ENCODE results near the gene DISP3.

The DISP3 gene

GRCh38 chr1:11461531-11462137, 17.3 kb upstream of the DISP3 start:
- DNase-seq (ENCODE audit: low spot score) = no peak

DNA sequence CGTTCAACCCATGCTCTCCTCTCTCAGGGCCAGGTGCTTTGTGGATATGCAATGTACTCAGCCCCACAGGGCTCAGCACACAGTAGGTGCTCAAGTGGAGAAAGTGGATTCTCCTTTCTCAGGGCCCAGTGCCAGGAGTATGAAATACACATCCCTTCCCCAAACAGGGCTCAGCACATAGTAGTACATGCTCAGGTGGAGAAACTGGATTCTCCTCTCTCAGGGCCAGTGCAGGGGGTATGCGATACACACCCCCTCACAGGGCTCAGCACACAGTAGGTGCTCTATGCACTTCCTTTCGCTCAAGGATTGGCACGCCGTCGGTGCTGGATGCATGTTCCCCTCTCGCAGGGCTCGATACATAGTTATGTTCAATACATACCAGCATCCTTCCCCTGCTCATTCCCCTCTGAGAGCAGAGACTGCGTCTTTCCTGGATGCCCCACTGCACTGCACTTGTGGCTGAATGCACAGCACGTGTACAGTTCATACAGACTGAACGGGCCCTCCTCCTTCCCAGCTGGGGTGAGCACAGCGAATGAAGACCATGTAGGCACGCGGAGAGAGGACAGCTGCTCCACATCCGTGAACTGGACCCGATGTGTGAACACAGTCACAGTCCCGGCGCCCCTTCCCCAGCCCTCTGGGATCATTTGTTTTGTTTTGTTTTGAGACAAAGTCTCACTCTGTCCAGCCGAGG, 16.6 kb upstream of the DISP3 start:
- DNase-seq (ENCODE audit: low spot score) = no peak

DNA sequence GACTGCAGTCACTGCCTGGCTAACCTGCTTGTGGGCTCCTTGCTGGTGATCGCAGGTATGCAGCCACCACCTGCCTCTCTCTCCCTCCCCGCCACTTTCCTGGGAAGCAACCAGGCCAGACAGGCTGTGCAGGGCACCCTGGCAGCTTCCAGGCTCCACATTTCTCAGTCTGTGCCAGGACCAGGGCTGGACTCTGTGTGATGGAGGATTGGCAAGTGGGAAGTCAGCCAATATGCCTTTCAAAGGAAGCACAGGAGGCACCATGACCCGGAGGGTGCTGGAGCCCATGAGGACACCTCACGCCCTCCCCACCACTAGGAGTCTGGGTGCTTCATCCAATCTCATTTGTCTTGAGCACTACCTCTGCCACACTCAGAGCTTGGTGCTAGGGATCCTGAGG, 15.8 kb upstream of the DISP3 start:
- DNase-seq (ENCODE audit: low spot score) = no peak

DNA sequence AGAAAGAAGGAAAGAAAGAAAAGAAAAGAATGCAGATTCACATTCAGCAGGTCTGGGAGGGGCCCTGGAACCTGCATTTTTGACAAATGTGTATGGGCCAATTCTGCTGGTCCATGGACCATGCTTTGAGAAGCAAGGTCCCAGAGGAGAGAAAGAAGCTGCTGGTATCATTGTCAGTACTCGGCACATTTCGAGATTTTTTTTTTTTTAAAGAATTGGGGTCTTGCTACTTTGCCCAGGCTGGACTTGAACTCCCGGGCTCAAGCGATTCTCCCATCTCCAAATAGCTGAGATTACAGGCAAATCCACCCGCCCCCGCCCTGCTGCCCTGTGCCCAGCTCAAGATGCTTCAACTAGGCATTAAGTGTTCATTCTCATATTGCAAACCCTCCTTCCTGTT, 13.6 kb upstream of the DISP3 start:
- no peak for DNase-seq (ENCODE audit: low spot score)

DNA sequence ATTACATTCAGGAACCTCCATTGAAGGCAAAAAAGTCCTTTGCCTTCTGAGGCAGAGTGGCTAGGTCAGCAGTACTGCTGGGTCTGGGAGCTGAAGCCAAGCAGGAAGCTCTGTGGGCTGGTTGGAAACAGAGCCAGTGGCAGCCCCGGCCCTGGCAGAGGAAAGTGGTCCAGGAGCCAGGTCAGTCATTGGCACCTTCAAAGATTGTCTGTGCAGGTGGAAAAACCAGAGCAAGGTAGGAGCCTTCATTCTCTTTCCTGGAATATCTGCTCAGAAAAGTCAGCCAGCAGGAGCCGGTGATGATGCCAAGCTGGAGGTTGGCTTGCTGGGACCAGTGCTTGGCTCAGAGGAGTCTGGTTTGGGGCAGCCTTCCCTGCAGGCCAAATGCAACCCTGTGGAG, 12.5 kb upstream of the DISP3 start:
- no peak for DNase-seq (ENCODE audit: low spot score)

DNA sequence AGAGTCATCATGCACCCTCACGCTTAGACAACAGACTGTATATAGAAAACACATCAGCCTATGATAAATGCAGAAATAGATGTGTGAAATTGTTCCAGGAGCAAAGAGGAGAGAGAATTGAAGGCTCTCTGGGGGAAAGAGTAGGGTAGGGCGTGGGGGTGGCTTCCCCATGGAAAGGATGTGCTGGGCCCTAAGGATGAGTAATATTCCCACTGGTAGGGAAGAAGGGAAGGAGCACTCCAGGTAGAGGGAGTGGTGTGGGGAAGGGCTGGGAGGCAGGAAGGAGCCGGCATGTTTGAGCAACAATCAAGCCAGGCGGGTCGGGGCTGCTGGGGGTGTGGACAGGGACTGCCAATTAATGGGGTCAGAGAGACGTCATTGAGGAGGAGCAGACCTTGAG, 10.1 kb upstream of the DISP3 start:
- DNase-seq (ENCODE audit: low spot score) = no peak

GRCh38 chr1:11470912-11471311, 8.0 kb upstream of the DISP3 start:
- DNase-seq (ENCODE audit: low spot score) = no peak

- no peak for DNase-seq (ENCODE audit: low spot score)
These were observed 7.5 kb upstream of the DISP3 start for GRCh38 chr1:11471473-11471872.

DNA sequence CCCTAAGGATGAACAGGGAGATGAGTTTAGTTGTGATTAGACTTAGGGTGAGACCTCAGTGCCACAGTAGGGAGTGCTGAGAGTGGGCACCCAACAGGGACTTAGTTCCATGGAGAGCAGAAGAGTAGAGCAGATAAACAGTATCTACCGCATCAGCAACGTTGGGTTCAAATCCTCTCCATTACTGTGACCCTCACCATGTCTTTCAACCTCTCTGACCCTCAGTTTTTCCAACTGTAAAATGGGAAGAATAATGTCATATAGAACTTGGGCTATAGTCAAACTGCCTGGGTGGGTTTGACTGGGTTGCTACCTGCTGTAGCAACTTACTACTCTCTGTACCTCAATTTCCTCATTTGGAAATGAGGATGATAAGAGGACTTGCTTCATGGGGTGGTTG, 6.7 kb upstream of the DISP3 start:
- DNase-seq (ENCODE audit: low spot score) = no peak

GRCh38 chr1:11472741-11473140, 6.2 kb upstream of the DISP3 start:
- no peak for DNase-seq (ENCODE audit: low spot score)

- DNase-seq (ENCODE audit: low spot score) = no peak
These were observed 5.4 kb upstream of the DISP3 start for GRCh38 chr1:11473491-11474034.

- DNase-seq (ENCODE audit: low spot score) = no peak
These were observed 4.1 kb upstream of the DISP3 start for GRCh38 chr1:11474826-11475225.

DNA sequence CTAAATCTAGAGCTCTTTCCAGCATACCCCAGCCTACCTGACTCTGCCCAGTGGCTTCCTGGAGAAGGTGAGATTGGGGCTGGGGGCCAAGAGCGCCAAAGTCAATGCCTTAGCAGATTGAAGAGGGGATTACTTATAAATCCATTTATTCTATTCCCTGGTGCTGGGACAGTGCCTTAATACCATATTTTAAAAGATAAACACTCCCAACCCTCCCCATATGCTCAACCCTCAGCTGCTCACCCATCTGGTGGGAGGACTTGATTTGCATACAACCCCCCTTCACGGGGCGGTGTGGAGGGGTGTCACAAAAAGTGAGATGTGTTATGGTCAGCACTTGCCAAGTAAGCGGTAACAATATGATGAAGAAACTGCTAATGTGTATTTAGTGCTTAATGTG, 3.2 kb upstream of the DISP3 start:
- DNase-seq (ENCODE audit: low spot score) = no peak

DNA sequence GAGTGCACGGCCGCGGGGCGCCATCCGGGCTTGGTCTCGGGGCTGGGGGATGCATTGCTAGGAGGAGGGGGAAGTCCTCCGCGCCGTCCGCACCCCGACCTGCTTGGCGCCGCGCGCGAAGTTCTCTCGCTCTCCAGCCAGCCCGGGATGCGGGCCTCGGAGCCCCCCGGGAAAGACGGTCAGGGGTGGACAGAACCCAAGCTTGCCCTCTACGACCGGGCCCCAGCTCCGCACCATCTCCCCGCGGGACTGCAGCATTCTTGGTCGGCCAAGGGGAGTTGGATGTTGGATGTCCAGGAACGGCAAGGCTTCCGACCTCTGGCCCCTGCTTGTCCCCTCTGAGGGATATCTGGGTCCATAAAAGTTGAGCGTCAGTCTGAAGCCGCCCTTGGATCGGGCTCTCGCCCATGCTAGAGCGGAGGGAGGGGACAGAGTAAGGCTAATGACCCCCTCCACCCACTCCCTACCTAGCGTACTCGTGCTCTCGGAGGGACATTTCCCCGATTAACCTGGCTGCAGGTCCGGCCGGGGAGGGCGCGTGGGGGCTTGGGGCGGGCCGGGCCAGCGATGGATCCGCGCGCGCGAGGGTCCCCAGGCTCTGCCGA, 522 bp downstream of the DISP3 start:
- DNase-seq (ENCODE audit: low spot score) = peak; percentile 15

DNA sequence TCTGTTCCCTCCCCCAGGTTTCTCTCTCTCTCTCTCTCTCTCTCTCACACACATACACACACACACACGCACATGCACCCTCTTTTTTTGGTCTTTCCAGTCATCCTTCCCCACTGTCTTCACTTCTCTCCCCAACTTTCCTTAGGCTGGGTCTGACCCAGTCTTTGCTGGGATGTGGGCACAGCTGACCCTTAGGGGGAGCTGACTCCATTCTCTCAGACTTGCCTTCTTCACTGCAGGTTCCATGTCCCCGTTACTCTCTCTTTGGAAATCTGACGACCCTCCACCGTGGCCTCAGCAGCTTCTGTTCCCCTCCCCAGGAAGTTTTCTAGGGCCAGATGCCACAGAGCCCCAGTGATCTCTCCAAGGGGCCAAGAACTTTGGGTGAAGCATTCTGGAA, 2.1 kb downstream of the DISP3 start:
- no peak for DNase-seq (ENCODE audit: low spot score)

- DNase-seq (ENCODE audit: low spot score) = no peak
These were observed 3.2 kb downstream of the DISP3 start for GRCh38 chr1:11482198-11482597.

GRCh38 chr1:11482701-11483479, 3.9 kb downstream of the DISP3 start:
- DNase-seq (ENCODE audit: low spot score) = no peak

- DNase-seq (ENCODE audit: low spot score) = no peak
These were observed 4.8 kb downstream of the DISP3 start for GRCh38 chr1:11483581-11484320.

DNA sequence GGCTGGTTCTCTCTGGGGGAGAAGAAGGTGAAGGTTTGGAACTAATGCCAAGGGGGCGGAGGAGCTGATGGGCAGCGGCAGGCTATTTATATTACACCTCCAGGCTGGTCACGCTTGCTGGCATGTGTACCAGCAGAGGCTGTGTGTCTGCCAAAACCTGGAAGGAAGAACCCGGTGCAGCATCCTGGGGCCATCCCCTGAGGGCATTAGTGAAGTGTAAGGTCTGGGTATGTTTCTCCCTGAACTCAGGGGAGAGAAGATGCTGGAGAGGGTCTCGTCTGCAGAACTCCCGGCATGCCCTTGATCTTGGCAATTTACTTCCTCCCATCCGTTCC, 5.3 kb downstream of the DISP3 start:
- no peak for DNase-seq (ENCODE audit: low spot score)

DNA sequence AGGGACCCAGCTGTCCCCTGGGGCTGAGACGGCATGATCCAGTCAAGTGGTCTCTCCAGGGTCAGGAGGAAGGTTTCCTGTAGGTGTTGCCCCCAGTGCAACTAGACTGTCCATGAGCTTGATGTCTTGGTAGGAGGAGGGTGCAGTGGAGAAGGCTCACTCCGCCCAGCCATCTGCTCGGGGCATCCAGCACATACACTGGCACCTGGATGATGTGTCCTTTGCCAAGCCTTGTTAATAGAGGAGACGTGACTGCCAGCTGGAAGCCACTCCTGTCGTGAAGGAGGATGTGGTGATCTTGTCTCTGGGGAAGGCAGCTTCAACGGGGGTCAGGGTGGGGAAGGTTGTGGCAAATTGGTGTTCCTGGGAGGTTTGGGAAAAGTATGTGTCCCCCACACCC, 6.2 kb downstream of the DISP3 start:
- DNase-seq (ENCODE audit: low spot score) = no peak

DNA sequence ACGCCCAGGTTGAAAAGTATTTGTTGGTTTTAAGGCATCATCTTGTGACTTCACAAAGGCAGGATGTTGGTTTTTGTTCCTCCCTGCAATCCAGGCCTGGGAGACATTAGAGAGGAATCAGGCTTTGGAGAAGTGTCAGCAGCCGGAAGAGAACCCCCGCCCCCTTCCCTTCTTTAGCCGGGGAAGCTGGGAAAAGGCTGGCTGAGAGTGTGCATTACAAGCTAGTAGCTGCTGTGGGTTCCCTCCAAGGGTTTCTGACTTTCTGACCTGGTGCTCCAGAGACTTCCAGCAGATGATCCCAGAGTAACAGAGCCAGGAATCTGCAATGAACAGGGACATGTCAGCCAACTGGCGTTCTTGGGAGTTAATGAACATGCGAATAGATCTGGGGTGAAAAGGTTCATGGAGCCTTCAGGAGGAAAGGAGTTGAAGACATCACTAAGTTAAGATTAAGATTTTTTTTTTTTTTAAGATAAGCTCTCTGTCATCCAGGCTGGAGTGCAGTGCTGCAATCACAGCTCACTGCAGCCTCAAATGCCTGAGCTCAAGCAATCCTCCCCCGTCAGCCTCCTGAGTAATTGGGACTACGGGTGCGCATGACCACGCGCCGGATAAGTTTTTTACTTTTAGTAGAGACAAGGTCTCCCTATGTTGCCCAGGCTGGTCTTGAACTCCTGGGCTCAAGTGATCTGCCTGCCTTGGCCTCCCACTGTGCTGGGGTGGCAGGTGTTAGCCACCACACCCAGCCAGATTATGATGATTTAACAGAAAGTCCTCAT, 7.5 kb downstream of the DISP3 start:
- DNase-seq (ENCODE audit: low spot score) = no peak
